PFSK-1 (cell line): ENCODE results near the gene TTC13.

ENCODE experiments used
- POLR2AphosphoS5 ChIP-seq: IDR thresholded peaks from 2 replicates; pipeline ENCODE4 v1.6.1; 2012; ENCODE audit warnings: low read depth, mild to moderate bottlenecking, control low read depth, low read length, moderate library complexity
- SIN3A ChIP-seq: IDR thresholded peaks from 2 replicates; pipeline ENCODE4 v1.6.1; 2012; ENCODE audit warnings: mild to moderate bottlenecking, low read length, moderate library complexity, borderline replicate concordance; ENCODE audit not compliant: insufficient read depth
- TF ChIP-seq, protein P1 (sequence below), 2 experiments: IDR thresholded peaks; 2 replicates each; pipeline versions ENCODE4 v1.6.1 to v1.8.0; 2011 to 2012; ENCODE audit warnings: low read depth in 2 of 2, low read length in 2 of 2, control low read depth in 1 of 2, inconsistent platforms in 1 of 2, mild to moderate bottlenecking in 1 of 2, moderate library complexity in 1 of 2; ENCODE audit not compliant: insufficient read depth in 1 of 2

DNA sequence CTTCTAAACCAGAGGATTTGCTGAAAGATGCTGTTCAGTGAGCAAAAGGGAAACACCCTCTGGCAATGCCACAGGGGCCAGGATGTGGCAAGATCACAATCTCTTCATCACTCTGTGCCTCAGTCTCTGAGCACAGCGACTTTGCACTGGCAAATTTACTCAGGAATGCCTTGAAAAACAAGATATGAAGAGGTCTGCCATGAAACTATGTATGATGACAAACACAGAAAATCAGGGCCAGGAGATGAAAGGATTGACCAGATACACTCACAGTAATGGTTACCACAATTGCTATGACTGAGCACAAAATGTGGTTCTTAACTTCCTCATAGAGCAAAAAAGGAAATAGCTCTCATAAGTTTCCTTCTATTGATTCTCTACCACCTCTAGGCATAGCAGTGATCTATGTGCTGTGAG lies 5.8 kb downstream of the TTC13 start:
- TF ChIP-seq POLR2AphosphoS5 (no peak), SIN3A (no peak)
- TF ChIP-seq, protein P1, sequence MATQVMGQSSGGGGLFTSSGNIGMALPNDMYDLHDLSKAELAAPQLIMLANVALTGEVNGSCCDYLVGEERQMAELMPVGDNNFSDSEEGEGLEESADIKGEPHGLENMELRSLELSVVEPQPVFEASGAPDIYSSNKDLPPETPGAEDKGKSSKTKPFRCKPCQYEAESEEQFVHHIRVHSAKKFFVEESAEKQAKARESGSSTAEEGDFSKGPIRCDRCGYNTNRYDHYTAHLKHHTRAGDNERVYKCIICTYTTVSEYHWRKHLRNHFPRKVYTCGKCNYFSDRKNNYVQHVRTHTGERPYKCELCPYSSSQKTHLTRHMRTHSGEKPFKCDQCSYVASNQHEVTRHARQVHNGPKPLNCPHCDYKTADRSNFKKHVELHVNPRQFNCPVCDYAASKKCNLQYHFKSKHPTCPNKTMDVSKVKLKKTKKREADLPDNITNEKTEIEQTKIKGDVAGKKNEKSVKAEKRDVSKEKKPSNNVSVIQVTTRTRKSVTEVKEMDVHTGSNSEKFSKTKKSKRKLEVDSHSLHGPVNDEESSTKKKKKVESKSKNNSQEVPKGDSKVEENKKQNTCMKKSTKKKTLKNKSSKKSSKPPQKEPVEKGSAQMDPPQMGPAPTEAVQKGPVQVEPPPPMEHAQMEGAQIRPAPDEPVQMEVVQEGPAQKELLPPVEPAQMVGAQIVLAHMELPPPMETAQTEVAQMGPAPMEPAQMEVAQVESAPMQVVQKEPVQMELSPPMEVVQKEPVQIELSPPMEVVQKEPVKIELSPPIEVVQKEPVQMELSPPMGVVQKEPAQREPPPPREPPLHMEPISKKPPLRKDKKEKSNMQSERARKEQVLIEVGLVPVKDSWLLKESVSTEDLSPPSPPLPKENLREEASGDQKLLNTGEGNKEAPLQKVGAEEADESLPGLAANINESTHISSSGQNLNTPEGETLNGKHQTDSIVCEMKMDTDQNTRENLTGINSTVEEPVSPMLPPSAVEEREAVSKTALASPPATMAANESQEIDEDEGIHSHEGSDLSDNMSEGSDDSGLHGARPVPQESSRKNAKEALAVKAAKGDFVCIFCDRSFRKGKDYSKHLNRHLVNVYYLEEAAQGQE (IDR thresholded peaks at IDR 0.05; ENCODE audit: insufficient read depth in 1 of 2, low read depth in 2 of 2, low read length in 2 of 2): no peak
